PFSK-1 (cell line): ENCODE measurements around the gene TSNAXIP1.

Source experiments
- FOXP2 ChIP-seq: optimal IDR thresholded peaks from 2 replicates; pipeline ENCODE3; 2011; ENCODE audit warnings: borderline replicate concordance, control low read depth, inconsistent platforms; ENCODE audit not compliant: insufficient read depth; ENCODE audit errors: extremely low read length, extremely low read depth
- POLR2AphosphoS5 ChIP-seq: IDR thresholded peaks from 2 replicates; pipeline ENCODE4 v1.6.1; 2012; ENCODE audit warnings: low read depth, mild to moderate bottlenecking, control low read depth, low read length, moderate library complexity
- REST ChIP-seq, 2 experiments: IDR thresholded peaks; 2 replicates each; pipeline versions ENCODE4 v1.6.1 to v1.8.0; 2011 to 2012; ENCODE audit warnings: low read depth in 2 of 2, low read length in 2 of 2, control low read depth in 1 of 2, inconsistent platforms in 1 of 2, mild to moderate bottlenecking in 1 of 2, moderate library complexity in 1 of 2; ENCODE audit not compliant: insufficient read depth in 1 of 2
- SIN3A ChIP-seq: IDR thresholded peaks from 2 replicates; pipeline ENCODE4 v1.6.1; 2012; ENCODE audit warnings: mild to moderate bottlenecking, low read length, moderate library complexity, borderline replicate concordance; ENCODE audit not compliant: insufficient read depth
- TAF1 ChIP-seq: IDR thresholded peaks from 2 replicates; pipeline ENCODE4 v1.6.1; 2012; ENCODE audit warnings: low read length, control low read depth, borderline replicate concordance; ENCODE audit not compliant: insufficient read depth

TSNAXIP1 gene

GRCh38 chr16:67828651-67829050, 22.0 kb downstream of the TSNAXIP1 start:
- no peak for TF ChIP-seq FOXP2
- TF ChIP-seq SIN3A, result no peak
- no peak for TF ChIP-seq POLR2AphosphoS5
- no peak for TF ChIP-seq REST (IDR thresholded peaks at IDR 0.05; ENCODE audit: insufficient read depth in 1 of 2, low read depth in 2 of 2, low read length in 2 of 2)
- no peak for TF ChIP-seq TAF1

- no peak for TF ChIP-seq REST (IDR thresholded peaks at IDR 0.05; ENCODE audit: insufficient read depth in 1 of 2, low read depth in 2 of 2, low read length in 2 of 2)
- TF ChIP-seq SIN3A, result peak; percentile 30; the same call in 1 of the 2 replicates
- TF ChIP-seq FOXP2, result no peak
These were observed 26.3 kb downstream of the TSNAXIP1 start for GRCh38 chr16:67833030-67833414.

GRCh38 chr16:67833415-67834241, 26.9 kb downstream of the TSNAXIP1 start:
- TF ChIP-seq FOXP2, result peak; percentile 61
- no peak for TF ChIP-seq REST (IDR thresholded peaks at IDR 0.05; ENCODE audit: insufficient read depth in 1 of 2, low read depth in 2 of 2, low read length in 2 of 2)
- peak; percentile 94; the same call in 1 of the 2 replicates for TF ChIP-seq SIN3A
- TF ChIP-seq TAF1, result peak; percentile 93
- peak; percentile 80 for TF ChIP-seq POLR2AphosphoS5

GRCh38 chr16:67834242-67834614, 27.5 kb downstream of the TSNAXIP1 start:
- TF ChIP-seq REST (IDR thresholded peaks at IDR 0.05; ENCODE audit: insufficient read depth in 1 of 2, low read depth in 2 of 2, low read length in 2 of 2), result no peak
- no peak for TF ChIP-seq SIN3A
- no peak for TF ChIP-seq FOXP2
- TF ChIP-seq TAF1, result no peak
- TF ChIP-seq POLR2AphosphoS5, result no peak

GRCh38 chr16:67837811-67838210, 31.1 kb downstream of the TSNAXIP1 start:
- TF ChIP-seq POLR2AphosphoS5 (no peak), SIN3A (no peak), TAF1 (no peak), FOXP2 (no peak), REST (IDR thresholded peaks at IDR 0.05; ENCODE audit: insufficient read depth in 1 of 2, low read depth in 2 of 2, low read length in 2 of 2) (no peak)
